ENCODE results near the gene IL1RAPL2. TPM values are rescaled to one million over a fixed set of nuclear protein-coding genes. Genes with fewer than 3 reads are reported as not detected.

IL1RAPL2 gene
- total RNA-seq, 4 donors from 2014 or later, result 0.50 to 1.3 (median 0.67) TPM

DNA sequence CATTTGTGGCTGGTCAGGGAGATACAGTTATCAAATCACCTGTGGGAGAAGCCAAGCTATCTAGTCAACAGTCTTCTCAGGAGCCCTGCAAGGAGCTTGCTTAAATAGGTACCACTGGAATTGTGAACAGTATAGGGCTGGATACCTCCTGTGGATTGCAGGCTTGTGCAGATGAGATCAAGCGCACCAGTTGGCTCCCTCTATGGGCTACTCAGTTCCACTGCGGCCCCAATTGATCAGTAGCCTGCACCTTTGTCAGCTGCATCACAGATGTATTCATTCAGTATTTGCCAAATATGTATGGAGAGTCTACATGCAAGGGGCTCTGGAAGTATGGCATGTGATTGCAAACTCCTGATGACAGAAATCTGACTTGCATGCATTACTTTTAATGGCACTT, 625.9 kb downstream of the IL1RAPL2 start:
- H3K9me3 ChIP-seq, result no peaks in the 10 kb centered on the region
- H3K27me3 ChIP-seq, result no peaks in the 10 kb centered on the region
- no peak overlapping the region for H3K4me3 ChIP-seq
- H3K27ac ChIP-seq (replicated peaks in 1 of 4), result no peak overlapping the region
- DNase-seq (ENCODE audit: extremely low spot score), result no peak
- no peak for TF ChIP-seq EP300 (IDR thresholded peaks at IDR 0.05)
- TF ChIP-seq, protein P1, sequence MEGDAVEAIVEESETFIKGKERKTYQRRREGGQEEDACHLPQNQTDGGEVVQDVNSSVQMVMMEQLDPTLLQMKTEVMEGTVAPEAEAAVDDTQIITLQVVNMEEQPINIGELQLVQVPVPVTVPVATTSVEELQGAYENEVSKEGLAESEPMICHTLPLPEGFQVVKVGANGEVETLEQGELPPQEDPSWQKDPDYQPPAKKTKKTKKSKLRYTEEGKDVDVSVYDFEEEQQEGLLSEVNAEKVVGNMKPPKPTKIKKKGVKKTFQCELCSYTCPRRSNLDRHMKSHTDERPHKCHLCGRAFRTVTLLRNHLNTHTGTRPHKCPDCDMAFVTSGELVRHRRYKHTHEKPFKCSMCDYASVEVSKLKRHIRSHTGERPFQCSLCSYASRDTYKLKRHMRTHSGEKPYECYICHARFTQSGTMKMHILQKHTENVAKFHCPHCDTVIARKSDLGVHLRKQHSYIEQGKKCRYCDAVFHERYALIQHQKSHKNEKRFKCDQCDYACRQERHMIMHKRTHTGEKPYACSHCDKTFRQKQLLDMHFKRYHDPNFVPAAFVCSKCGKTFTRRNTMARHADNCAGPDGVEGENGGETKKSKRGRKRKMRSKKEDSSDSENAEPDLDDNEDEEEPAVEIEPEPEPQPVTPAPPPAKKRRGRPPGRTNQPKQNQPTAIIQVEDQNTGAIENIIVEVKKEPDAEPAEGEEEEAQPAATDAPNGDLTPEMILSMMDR (IDR thresholded peaks at IDR 0.05), result peak in 1 of 3 experiments; percentile 6
- no peak for TF ChIP-seq POLR2AphosphoS5 (IDR thresholded peaks at IDR 0.05)
- 40% methylated on average over 1 of the region's 2 CpGs for WGBS
- H3K36me3 ChIP-seq, result no peaks in the 10 kb centered on the region
- intact Hi-C loops (cut with DNase I), result no loop called here
- no peaks in the 10 kb centered on the region for H3K4me1 ChIP-seq

DNA sequence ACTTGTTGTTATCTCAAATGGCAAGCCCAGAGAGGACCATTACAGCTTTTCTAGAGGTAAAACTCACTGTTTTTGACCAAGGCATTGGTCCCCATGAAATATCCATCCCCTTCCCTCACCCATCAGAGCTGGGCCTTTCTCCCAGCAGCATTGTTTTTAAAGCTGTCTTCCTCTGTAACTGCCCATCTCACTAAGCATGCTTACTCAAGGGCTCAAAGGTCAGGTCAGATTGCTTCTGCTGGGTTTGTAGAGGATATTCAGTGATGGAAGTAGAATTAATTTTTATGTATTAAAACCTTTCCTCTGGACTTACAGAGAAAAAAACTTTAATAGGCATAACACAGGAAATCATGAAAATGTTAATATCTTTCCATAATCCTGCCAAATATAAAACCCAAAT, 643.4 kb downstream of the IL1RAPL2 start:
- no peak for TF ChIP-seq POLR2AphosphoS5 (IDR thresholded peaks at IDR 0.05)
- TF ChIP-seq POLR2A (IDR thresholded peaks at IDR 0.05; ENCODE audit: low read depth), result no peak
- TF ChIP-seq EP300 (IDR thresholded peaks at IDR 0.05), result no peak
- TF ChIP-seq, protein P1 (IDR thresholded peaks at IDR 0.05), result no peak
- Histone ChIP-seq H3K9me3 (no peaks in the 10 kb centered on the region), H3K27ac (replicated peaks in 1 of 4) (no peak overlapping the region), H3K4me1 (no peaks in the 10 kb centered on the region), H3K36me3 (no peaks in the 10 kb centered on the region), H3K4me3 (no peak overlapping the region), H3K27me3 (no peaks in the 10 kb centered on the region)
- intact Hi-C loops (cut with DNase I), result no loop called here
- DNase-seq (ENCODE audit: extremely low spot score), result no peak

DNA sequence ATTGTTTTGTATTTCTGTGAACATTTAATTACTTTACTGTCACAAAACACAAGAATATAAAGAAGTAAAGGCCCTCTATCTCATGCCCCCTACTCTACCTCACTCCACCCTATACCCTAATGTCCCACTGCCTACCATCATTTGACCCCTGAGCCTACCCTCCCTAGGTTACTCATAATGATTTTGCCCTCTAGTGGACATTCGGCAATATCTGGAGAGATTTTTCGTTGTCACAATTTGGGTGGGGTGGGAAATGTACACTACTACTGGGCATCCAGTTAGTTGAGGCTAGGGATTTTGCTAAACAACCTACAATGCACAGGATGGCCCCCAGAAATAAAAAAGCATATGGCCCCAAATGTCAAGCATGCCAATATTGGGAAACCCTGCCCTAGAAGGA, 644.3 kb downstream of the IL1RAPL2 start:
- WGBS, result 85% methylated on average over 2 of the region's 2 CpGs
- Histone ChIP-seq H3K4me1 (no peaks in the 10 kb centered on the region), H3K27me3 (no peaks in the 10 kb centered on the region), H3K4me3 (no peak overlapping the region), H3K36me3 (no peaks in the 10 kb centered on the region), H3K9me3 (no peaks in the 10 kb centered on the region), H3K27ac (replicated peaks in 1 of 4) (no peak overlapping the region)
- DNase-seq (ENCODE audit: extremely low spot score), result no peak
- intact Hi-C loops (cut with DNase I), result no loop called here
- TF ChIP-seq POLR2AphosphoS5 (IDR thresholded peaks at IDR 0.05) (no peak), EP300 (IDR thresholded peaks at IDR 0.05) (no peak), POLR2A (IDR thresholded peaks at IDR 0.05; ENCODE audit: low read depth) (no peak)
- TF ChIP-seq, protein P1 (IDR thresholded peaks at IDR 0.05), result no peak

DNA sequence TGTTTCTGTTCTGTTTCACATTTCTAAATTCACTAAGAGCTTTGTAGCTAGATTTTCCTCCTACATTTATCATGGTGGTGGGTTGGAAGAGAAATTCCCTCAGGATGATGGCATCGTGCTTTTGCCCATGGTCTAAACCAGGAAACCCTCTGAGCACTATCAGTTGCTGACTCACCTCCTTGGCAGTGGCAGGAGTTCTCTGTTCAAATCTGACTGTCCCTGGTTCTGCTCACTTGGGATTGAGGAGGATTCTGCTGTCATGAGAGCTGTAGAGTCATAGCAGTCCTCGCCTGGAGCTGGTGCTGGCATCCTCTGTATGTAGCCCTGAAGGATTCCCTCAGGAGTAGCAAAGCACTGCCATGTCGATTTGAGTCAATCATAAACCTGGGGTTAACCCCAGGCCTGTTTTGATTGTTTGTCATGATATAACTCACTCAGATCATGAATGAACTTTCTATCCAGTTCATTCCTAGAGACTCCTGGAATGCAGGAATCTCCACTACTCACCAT, 645.1 kb downstream of the IL1RAPL2 start:
- Histone ChIP-seq H3K9me3 (peaks cover 0 to under 1% (median 0%) of the 10 kb centered on the region in 4 donors), H3K27me3 (no peaks in the 10 kb centered on the region), H3K36me3 (no peaks in the 10 kb centered on the region), H3K4me3 (no peak overlapping the region), H3K4me1 (no peaks in the 10 kb centered on the region), H3K27ac (replicated peaks in 1 of 4) (no peak overlapping the region)
- TF ChIP-seq POLR2AphosphoS5 (IDR thresholded peaks at IDR 0.05) (no peak), POLR2A (IDR thresholded peaks at IDR 0.05; ENCODE audit: low read depth) (no peak)
- TF ChIP-seq, protein P1 (IDR thresholded peaks at IDR 0.05), result no peak
- no peak for DNase-seq (ENCODE audit: extremely low spot score)
- intact Hi-C loops (cut with DNase I), result no loop called here
- WGBS, result 74% methylated on average over 3 of the region's 3 CpGs

Measured in esophagus muscularis mucosa (tissue), 4 donors.